Stimulated activated naive CD4-positive, alpha-beta T cell treated with Interleukin-2 at 50 U/mL for 16 hours (primary cell): ENCODE data around the gene OR6Q1.
"Not testable (repeated sequence)": the region's sequence is repeated elsewhere in the genome, so short reads cannot be mapped to it uniquely, and the experiment has no call there.

Source experiments
- DNase-seq: peaks from one replicate; lab custom pipeline; 2025; lab: John Stamatoyannopoulos, UW

The OR6Q1 gene

GRCh38 chr11:58030653-58031052, at the start of gene OR6Q1:
TSS of gene OR6Q1 (plus strand) at chr11:58030953. CDS start at chr11:58030953, 0 bp downstream.
- no peak for DNase-seq

GRCh38 chr11:57981536-57981935, 49.2 kb upstream of the OR6Q1 start:
- DNase-seq, result no peak

GRCh38 chr11:57982776-57983175, 48.0 kb upstream of the OR6Q1 start:
- DNase-seq, result no peak

GRCh38 chr11:57983191-57983590, 47.6 kb upstream of the OR6Q1 start:
- DNase-seq, result no peak

GRCh38 chr11:57999523-57999922, 31.2 kb upstream of the OR6Q1 start:
- DNase-seq, result not testable (repeated sequence)

- DNase-seq, result not testable (repeated sequence)
These were observed 30.7 kb upstream of the OR6Q1 start for GRCh38 chr11:58000021-58000420.

- DNase-seq, result no peak
These were observed 30.1 kb upstream of the OR6Q1 start for GRCh38 chr11:58000699-58001098.

- no peak for DNase-seq
These were observed 27.7 kb upstream of the OR6Q1 start for GRCh38 chr11:58003036-58003435.

GRCh38 chr11:58003591-58003990, 27.2 kb upstream of the OR6Q1 start:
- no peak for DNase-seq

- DNase-seq, result no peak
These were observed 26.1 kb upstream of the OR6Q1 start for GRCh38 chr11:58004664-58005063.

- no peak for DNase-seq
These were observed 23.8 kb upstream of the OR6Q1 start for GRCh38 chr11:58006940-58007339.

GRCh38 chr11:58011771-58012170, 19.0 kb upstream of the OR6Q1 start:
- DNase-seq, result no peak

GRCh38 chr11:58023435-58023931, 7.3 kb upstream of the OR6Q1 start, which contains the start of gene OR9Q1:
TSS of gene OR9Q1 (plus strand) at chr11:58023881. CDS start at chr11:58179445, 155,564 bp downstream.
- DNase-seq, result no peak

- no peak for DNase-seq
These were observed 6.1 kb upstream of the OR6Q1 start for GRCh38 chr11:58024601-58025091.

GRCh38 chr11:58027341-58027740, 3.4 kb upstream of the OR6Q1 start:
- DNase-seq, result no peak

- DNase-seq, result no peak
These were observed 1.9 kb upstream of the OR6Q1 start for GRCh38 chr11:58028687-58029411.

- DNase-seq, result no peak
These were observed 3.7 kb downstream of the OR6Q1 start for GRCh38 chr11:58034471-58034870.

- DNase-seq, result no peak
These were observed 8.8 kb downstream of the OR6Q1 start for GRCh38 chr11:58039589-58039988.

GRCh38 chr11:58043379-58043778, 12.6 kb downstream of the OR6Q1 start:
- DNase-seq, result no peak

GRCh38 chr11:58046231-58046630, 15.5 kb downstream of the OR6Q1 start:
- no peak for DNase-seq

GRCh38 chr11:58047818-58048217, 17.1 kb downstream of the OR6Q1 start:
- DNase-seq, result no peak

GRCh38 chr11:58055806-58056401, 25.2 kb downstream of the OR6Q1 start:
- no peak for DNase-seq

GRCh38 chr11:58057481-58057880, 26.7 kb downstream of the OR6Q1 start:
- DNase-seq, result no peak
